SKM-1 (cell line): Measurements from ENCODE around the gene MET.
"Not testable (repeated sequence)": the region's sequence is repeated elsewhere in the genome, so short reads cannot be mapped to it uniquely, and the experiment has no call there.

Source experiments
- DNase-seq: peaks from one replicate; lab custom pipeline; 2025; ENCODE audit not compliant: unreplicated experiment; lab: John Stamatoyannopoulos, UW

The MET gene

DNA sequence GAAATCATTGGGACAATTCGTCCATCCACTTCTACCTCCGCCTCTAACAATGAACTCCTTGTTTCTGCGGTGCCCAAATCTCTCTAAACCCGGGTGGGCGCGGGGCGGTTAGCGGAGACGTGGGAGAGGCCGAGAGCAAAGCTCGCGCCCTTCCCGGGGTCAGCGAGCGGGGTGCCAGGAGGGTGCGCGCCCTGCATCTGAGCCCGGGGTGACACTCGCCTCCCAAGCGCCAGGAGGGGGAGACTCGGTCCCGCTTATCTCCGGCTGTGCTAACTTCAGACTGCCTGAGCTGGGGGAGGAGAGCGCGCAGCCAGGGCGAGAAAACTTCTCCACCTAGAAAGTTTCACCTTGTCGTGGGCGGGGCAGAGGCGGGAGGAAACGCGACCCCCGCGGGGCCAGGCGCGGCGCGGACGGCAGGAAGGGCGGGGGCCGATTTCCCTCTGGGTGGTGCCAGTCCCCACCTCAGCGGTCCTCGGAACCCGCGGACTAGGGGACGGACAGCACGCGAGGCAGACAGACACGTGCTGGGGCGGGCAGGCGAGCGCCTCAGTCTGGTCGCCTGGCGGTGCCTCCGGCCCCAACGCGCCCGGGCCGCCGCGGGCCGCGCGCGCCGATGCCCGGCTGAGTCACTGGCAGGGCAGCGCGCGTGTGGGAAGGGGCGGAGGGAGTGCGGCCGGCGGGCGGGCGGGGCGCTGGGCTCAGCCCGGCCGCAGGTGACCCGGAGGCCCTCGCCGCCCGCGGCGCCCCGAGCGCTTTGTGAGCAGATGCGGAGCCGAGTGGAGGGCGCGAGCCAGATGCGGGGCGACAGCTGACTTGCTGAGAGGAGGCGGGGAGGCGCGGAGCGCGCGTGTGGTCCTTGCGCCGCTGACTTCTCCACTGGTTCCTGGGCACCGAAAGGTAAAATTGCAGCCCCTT is at the start of gene MET:
Gene MET, plus strand, starts transcription at position 516 of the 915 bp plus-strand sequence. CDS start 26,889 bp downstream, outside the sequence.
- no peak for DNase-seq

- DNase-seq: no peak
Observed at GRCh38 chr7:116626886-116627285, 45.1 kb upstream of the MET start.

DNA sequence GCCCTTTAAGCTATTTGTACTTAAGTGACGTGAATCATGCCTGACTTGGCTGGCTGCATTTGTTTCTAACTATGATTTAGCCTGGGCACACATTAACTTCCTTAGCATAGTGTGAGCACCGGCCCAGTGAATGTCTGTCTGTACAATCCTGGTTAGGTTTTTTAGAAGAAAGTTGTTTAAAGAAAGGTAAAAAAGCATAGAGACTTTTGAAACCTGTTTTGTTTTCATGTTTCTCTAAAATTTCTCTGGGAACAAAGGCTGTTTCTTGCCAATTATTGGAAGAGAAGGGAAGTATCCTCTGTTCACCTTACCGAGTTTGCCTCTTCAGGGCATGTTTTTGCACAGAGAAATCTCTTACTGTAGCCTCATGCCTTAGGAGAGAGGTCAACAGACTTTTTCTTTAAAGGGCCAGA is 42.9 kb upstream of the MET start:
- DNase-seq: no peak

GRCh38 chr7:116630357-116630756 is 41.6 kb upstream of the MET start:
- DNase-seq: no peak

GRCh38 chr7:116630932-116631671 is 40.9 kb upstream of the MET start:
- DNase-seq: no peak

- no peak for DNase-seq
Observed at GRCh38 chr7:116631676-116632075, 40.3 kb upstream of the MET start.

DNA sequence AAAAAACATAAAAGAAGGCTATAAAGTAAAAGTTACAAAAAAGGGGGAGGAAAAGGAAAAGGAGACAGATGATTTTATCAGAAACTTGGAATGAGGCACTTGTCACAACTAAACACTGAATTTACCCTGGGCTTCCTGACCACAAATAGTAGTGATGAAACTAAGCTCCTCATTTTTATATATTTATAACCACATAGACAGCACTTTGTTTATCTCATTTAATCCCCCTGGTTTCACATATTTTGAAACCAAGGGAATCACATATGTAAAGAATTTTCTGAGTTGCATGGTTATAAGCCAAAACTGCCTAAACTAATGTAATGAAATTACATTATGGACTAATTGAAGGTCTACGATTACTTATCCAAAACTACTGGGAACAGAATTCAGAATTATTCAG is 39.6 kb upstream of the MET start:
- no peak for DNase-seq

GRCh38 chr7:116633131-116633988 is 38.6 kb upstream of the MET start:
- DNase-seq: no peak

- DNase-seq: no peak
Observed at GRCh38 chr7:116636997-116637396, 35.0 kb upstream of the MET start.

GRCh38 chr7:116638592-116638991 is 33.4 kb upstream of the MET start:
- not testable (repeated sequence) for DNase-seq

DNA sequence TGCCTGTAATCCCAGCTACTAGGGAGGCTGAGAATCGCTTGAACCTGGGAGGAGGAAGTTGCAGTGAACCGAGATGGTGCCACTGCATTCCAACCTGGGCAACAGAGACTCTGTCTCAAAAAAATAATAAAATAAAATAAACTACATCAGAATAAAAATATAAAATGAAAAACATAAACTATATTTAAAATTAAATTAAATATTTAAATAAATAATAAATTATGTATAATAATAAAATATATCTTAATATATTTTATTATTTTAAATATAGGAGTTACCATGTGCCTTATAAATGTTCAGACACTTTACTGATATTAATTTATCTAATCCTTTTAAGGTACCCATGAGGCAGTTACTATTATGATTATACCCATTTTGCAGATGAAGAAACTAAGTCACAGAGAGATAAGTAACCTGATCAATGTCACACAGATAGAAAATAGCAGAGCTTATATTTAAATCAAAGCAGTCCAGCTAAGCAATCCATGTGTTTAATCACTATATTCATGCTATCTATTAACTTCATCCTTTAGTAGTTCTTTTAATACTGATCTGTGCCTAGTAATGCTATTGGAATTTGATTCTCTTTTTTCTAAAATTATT is 30.3 kb upstream of the MET start:
- no peak for DNase-seq

DNA sequence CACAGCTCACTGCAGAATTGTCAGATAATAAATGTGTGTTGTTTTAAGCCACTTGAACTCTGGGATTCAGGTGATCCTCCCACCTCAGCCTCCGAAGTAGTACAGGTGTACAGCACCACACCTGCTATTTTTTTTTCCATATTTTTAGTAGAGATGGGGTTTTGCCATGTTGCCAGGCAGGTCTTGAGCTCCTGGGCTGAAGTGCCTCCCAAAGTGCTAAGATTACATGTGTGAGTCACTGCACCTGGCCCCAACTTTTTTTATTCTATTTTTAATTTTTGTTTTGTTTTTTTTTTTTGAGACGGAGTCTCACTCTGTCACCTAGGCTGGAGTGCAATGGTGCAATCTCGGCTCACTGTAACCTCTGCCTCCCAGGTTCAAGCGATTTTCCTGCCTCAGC is 28.8 kb upstream of the MET start:
- DNase-seq: not testable (repeated sequence)

DNA sequence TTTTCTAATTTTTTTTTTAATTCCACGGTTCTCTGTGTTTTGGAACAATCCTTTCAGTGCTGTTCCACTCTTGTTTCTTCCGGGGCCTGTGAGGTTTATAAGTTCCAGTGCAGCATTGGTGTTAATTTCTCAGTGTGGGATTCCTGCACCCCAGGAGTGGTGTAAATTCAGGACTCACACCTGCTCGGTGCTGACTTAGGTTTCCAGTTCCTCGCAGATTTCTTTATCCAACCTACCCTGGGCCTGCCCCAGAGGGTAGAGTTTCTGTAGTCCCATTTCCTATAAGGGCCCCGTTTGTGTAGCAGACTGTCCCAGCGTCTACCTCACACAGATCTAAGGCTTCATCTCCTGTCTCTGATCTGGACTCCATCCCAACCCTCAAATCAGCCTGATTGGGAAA is 27.4 kb upstream of the MET start:
- no peak for DNase-seq

DNA sequence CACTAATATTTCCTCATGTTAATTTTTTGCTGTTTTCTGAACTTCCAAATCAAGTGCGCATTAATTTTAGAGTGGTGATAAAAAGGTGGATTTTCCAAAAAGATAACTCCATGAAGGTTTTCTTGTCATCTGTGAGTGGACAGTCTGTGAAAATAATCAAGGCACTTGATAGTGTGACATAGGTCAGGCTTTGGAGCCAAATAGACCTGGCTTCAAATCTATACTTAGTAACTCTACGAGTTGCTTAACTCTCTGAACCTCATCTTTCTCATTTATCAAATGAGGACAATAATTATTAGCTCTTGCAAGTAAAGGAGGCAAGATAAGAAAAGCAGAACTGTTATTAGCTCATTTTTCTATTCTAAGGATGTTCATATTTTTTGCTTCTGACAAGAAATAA is 24.7 kb upstream of the MET start:
- no peak for DNase-seq

GRCh38 chr7:116647861-116648260 is 24.1 kb upstream of the MET start:
- DNase-seq: no peak

GRCh38 chr7:116650436-116650835 is 21.6 kb upstream of the MET start:
- no peak for DNase-seq

DNA sequence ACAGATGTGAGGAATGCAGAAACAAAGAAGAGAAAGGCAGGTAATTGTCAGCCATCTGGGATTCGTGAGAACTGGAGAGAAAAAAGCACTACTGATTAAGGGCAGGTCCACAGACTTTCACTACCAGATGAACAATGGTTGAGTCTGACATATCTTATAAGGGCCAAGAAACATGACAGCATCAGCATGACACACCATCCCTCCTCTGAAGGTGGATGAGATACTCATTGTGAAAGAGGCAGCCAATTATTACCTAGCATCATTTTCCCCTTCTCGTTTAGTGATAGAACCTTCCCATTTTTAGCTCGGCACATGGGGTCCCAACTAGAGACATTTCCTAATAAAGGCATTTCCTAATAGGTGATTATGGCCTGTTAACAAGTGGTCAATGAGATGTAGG is 19.2 kb upstream of the MET start:
- DNase-seq: no peak

DNA sequence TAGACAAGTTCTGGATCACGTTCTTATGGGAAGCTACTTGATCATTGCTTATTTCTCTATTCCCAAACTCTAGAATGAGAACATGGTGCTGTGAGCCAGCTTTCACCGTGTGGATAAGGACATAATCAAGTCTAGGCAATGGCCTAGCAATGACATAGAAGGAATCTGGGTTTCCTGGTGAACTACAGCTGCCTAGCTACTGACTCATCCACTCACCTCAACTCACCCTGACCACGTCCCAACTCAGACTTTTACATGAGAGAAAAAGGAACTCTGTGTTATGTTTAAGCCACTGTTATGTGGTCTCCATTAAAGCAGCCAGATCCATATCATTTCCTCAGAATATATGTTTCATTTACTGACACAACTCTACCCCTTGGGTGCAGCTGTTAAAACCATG is 18.8 kb upstream of the MET start:
- no peak for DNase-seq

GRCh38 chr7:116653646-116654045 is 18.4 kb upstream of the MET start:
- DNase-seq: no peak

GRCh38 chr7:116659248-116659647 is 12.7 kb upstream of the MET start:
- not testable (repeated sequence) for DNase-seq

DNA sequence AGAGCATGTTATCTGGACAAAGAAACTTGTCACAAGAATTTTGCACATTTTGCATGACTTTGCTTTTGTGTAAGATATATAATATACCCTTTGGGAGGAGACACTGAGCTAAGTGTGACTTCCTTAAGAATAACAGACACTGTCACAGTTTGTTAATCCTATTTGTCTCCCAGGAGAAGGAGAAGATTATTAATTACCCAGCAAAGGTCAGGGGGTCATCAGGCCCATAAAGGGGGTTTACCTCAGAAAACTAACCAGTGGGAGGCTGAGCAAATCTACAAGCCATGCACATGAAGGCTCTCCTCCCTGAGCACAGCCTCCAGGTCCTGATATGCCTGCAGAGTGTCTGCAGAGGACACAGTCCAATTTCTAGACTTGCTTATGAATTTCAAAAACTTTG is 10.1 kb upstream of the MET start:
- DNase-seq: no peak
